ENCODE results near the gene PRH2. TPM values are rescaled to one million over a fixed set of nuclear protein-coding genes. Genes with fewer than 3 reads are reported as not detected.

PRH2 gene
- polyA plus RNA-seq, 1 of the 3 experiments (the other 2 are of a cell fraction) = not detected

DNA sequence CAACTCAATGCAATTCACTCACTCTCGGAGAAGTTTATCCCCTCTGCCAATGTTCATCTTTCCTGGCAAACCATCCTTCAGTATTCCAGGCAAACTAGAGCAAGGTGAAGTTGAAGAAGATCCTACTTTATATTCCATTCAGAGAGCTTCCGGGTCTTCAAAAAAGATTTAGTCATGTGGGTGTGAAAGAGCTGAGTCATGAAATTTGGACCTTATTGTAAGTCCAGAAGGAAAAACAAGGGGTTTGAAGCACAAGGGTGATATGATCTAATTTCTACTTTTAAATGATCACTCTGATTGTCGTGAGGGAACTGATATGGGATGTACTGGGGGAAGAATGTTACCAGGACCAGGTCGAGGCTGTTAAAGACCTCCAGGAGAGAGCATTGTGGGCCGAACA lies 2.8 kb upstream of the PRH2 start:
- Histone ChIP-seq H3K36me3 (replicated peaks in 1 of 2; ENCODE audit: control insufficient read depth in 1 of 2, insufficient read depth in 2 of 2, low read length in 1 of 2) (no peaks in the 10 kb centered on the region), H3K4me1 (ENCODE audit: control insufficient read depth in 1 of 2, insufficient read depth in 2 of 2, low read depth in 1 of 2, low read length in 1 of 2) (no peaks in the 10 kb centered on the region), H3K9ac (no peak overlapping the region), H3K4me2 (no peak overlapping the region), H4K20me1 (ENCODE audit: insufficient read depth) (no peaks in the 10 kb centered on the region), H3K79me2 (ENCODE audit: insufficient read depth) (no peaks in the 10 kb centered on the region), H3K27me3 (ENCODE audit: insufficient read depth) (no peaks in the 10 kb centered on the region), H3K9me3 (no peaks in the 10 kb centered on the region), H3K27ac (ENCODE audit: low read depth in 2 of 2, low read length in 1 of 2) (no peak overlapping the region), H3F3A (replicated peaks; ENCODE audit: insufficient read depth) (no peaks in the 10 kb centered on the region), H2AFZ (ENCODE audit: low read depth) (no peak overlapping the region), H3K9me2 (no peaks in the 10 kb centered on the region), H3K4me3 (ENCODE audit: low read depth in 2 of 2, low read length in 1 of 2) (no peak overlapping the region)
- CTCF ChIA-PET = no interaction called here
- no peak for TF ChIP-seq GATA2 (CRISPR knock-in tag; IDR thresholded peaks at IDR 0.05)
- no peak for TF ChIP-seq RXRA (IDR thresholded peaks at IDR 0.05; ENCODE audit: borderline replicate concordance, low read depth)
- TF ChIP-seq RFX5 (IDR thresholded peaks at IDR 0.05; ENCODE audit: low read length) = no peak
- TF ChIP-seq TAF1 (IDR thresholded peaks at IDR 0.05; ENCODE audit: borderline replicate concordance, low read depth, low read length) = no peak
- no peak for TF ChIP-seq CHD2 (IDR thresholded peaks at IDR 0.05; ENCODE audit: low read length, partially characterized antibody)
- TF ChIP-seq, protein P1, sequence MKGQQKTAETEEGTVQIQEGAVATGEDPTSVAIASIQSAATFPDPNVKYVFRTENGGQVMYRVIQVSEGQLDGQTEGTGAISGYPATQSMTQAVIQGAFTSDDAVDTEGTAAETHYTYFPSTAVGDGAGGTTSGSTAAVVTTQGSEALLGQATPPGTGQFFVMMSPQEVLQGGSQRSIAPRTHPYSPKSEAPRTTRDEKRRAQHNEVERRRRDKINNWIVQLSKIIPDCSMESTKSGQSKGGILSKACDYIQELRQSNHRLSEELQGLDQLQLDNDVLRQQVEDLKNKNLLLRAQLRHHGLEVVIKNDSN (IDR thresholded peaks at IDR 0.05; ENCODE audit: borderline replicate concordance, low read depth) = no peak
- TF ChIP-seq POLR2AphosphoS5 (IDR thresholded peaks at IDR 0.05; ENCODE audit: low read depth, low read length) = no peak
- TF ChIP-seq, protein P2, sequence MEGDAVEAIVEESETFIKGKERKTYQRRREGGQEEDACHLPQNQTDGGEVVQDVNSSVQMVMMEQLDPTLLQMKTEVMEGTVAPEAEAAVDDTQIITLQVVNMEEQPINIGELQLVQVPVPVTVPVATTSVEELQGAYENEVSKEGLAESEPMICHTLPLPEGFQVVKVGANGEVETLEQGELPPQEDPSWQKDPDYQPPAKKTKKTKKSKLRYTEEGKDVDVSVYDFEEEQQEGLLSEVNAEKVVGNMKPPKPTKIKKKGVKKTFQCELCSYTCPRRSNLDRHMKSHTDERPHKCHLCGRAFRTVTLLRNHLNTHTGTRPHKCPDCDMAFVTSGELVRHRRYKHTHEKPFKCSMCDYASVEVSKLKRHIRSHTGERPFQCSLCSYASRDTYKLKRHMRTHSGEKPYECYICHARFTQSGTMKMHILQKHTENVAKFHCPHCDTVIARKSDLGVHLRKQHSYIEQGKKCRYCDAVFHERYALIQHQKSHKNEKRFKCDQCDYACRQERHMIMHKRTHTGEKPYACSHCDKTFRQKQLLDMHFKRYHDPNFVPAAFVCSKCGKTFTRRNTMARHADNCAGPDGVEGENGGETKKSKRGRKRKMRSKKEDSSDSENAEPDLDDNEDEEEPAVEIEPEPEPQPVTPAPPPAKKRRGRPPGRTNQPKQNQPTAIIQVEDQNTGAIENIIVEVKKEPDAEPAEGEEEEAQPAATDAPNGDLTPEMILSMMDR (IDR thresholded peaks at IDR 0.05) = no peak
- TF ChIP-seq FOXM1 (IDR thresholded peaks at IDR 0.05; ENCODE audit: low read depth) = no peak
- TF ChIP-seq, protein P3, sequence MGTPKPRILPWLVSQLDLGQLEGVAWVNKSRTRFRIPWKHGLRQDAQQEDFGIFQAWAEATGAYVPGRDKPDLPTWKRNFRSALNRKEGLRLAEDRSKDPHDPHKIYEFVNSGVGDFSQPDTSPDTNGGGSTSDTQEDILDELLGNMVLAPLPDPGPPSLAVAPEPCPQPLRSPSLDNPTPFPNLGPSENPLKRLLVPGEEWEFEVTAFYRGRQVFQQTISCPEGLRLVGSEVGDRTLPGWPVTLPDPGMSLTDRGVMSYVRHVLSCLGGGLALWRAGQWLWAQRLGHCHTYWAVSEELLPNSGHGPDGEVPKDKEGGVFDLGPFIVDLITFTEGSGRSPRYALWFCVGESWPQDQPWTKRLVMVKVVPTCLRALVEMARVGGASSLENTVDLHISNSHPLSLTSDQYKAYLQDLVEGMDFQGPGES (IDR thresholded peaks at IDR 0.05; ENCODE audit: low read depth, low read length) = no peak
- no peak for TF ChIP-seq MXI1 (IDR thresholded peaks at IDR 0.05; ENCODE audit: low read depth, low read length)
- no peak for TF ChIP-seq RAD21 (IDR thresholded peaks at IDR 0.05; ENCODE audit: low read length)
- TF ChIP-seq SIN3A (IDR thresholded peaks at IDR 0.05; ENCODE audit: borderline replicate concordance, low read depth, low read length) = no peak
- TF ChIP-seq, protein P4, sequence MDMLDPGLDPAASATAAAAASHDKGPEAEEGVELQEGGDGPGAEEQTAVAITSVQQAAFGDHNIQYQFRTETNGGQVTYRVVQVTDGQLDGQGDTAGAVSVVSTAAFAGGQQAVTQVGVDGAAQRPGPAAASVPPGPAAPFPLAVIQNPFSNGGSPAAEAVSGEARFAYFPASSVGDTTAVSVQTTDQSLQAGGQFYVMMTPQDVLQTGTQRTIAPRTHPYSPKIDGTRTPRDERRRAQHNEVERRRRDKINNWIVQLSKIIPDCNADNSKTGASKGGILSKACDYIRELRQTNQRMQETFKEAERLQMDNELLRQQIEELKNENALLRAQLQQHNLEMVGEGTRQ (IDR thresholded peaks at IDR 0.05; ENCODE audit: borderline replicate concordance, low read depth, low read length) = no peak
- no peak for TF ChIP-seq EP300 (IDR thresholded peaks at IDR 0.05; ENCODE audit: borderline replicate concordance in 1 of 2, low read depth in 1 of 2, low read length in 1 of 2)
- TF ChIP-seq FOSL2 (IDR thresholded peaks at IDR 0.05; ENCODE audit: borderline replicate concordance, low read depth) = no peak
- no peak for TF ChIP-seq FOXJ3 (CRISPR knock-in tag; IDR thresholded peaks at IDR 0.05)
- WGBS (ENCODE audit: low lambda C conversion rate) = 80% methylated on average over 5 of the region's 5 CpGs
- no peak for DNase-seq
- POLR2A ChIA-PET = interaction anchor here (1.1 kb wide), 1 partner anchor 245 kb away, joined by 3 read pairs; no protein-coding TSS in a partner anchor

Data from SK-N-SH (cell line).